Activated CD4-positive, alpha-beta T cell treated with anti-CD3 and anti-CD28 coated beads for 48 hours (primary cell): Measurements from ENCODE around the gene ARRDC1.
"Not testable (repeated sequence)": the region's sequence is repeated elsewhere in the genome, so short reads cannot be mapped to it uniquely, and the experiment has no call there.

Source experiments
- DNase-seq: peaks from one replicate; pipeline ENCODE4 v3.0.0-alpha.2; 2020

ARRDC1 gene

DNA sequence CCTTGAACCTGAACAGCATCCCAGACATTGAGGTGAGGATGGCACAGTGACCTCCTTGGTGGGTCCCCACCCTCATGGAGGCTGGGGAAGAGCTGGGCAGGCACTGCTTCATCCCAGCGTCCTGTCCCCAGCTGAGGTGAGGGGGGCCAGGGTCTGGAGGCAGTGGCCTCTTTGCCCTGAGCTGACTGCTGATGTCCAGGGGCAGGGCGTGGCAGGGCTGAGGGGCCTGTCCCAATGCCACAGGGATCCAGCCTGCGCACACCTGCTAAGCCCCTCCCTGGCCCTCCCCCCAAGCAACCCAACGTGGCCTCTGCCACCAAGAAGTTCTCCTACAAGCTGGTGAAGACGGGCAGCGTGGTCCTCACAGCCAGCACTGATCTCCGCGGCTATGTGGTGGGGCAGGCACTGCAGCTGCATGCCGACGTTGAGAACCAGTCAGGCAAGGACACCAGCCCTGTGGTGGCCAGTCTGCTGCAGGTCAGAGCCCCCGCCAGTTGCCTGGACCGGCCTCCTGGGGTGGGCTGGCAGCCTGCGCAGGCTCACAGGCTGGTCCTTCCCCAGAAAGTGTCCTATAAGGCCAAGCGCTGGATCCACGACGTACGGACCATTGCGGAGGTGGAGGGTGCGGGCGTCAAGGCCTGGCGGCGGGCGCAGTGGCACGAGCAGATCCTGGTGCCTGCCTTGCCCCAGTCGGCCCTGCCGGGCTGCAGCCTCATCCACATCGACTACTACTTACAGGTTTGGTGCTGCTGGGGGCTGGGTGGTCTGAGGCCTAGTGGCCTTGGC lies 8.4 kb downstream of the ARRDC1 start:
- DNase-seq = no peak

GRCh38 chr9:137614631-137615386 lies 9.3 kb downstream of the ARRDC1 start:
- no peak for DNase-seq

DNA sequence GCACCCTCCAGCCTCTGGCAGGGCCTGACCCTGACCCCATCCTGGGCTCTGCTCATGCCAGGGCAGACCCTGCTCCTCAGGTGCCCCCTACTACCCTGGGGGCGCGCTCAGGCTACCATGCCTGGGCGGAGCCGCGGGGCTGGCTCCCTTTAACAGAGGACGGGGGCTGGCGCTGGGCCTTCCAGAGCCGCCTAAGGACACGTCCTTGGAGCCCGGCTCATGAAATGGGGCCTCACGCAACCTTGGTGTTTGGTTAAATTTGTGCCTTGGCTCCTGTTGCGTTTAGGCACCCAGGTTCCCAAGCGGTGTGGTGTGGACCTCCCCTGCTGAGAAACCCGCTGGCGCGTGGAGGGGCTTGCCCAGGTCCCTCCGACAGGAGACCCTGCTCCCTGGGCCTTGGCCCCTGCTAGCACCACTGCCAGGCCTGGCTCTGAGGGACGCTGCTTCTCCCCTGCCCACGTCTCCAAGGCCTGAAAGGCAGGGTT lies 9.9 kb downstream of the ARRDC1 start:
- DNase-seq = no peak

GRCh38 chr9:137618105-137619067 lies 12.9 kb downstream of the ARRDC1 start, which contains the start of gene EHMT1:
Gene EHMT1 (plus strand): TSS chr9:137619005. CDS start chr9:137619029, 24 bp downstream.
- peak; percentile 90 for DNase-seq

GRCh38 chr9:137619240-137620047 lies 14.0 kb downstream of the ARRDC1 start:
- DNase-seq = peak; percentile 45

- no peak for DNase-seq
Measured at GRCh38 chr9:137620048-137620405, 14.5 kb downstream of the ARRDC1 start.

DNA sequence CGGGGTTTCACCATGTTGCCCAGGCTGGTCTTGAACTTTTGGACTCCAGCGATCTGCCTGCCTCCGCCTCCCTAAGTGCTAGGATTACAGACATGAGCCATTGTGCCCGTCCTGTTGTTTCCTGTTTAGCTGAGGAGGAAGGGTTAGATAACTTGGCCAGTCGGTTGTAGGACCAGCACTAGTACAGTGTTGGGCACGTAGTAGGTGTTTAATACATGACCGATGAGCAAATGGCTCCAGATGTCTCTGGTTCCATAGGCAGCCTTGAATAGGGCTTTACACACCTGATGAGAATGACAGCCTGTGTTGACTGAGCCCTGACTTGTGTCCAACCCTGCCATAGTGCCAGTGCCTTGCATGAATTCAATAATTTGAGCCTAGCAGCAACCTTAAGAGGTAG lies 15.1 kb downstream of the ARRDC1 start:
- DNase-seq = no peak

- peak; percentile 35 for DNase-seq
Measured at GRCh38 chr9:137621131-137621757, 15.8 kb downstream of the ARRDC1 start.

- DNase-seq = not testable (repeated sequence)
Measured at GRCh38 chr9:137622211-137622610, 16.7 kb downstream of the ARRDC1 start.

GRCh38 chr9:137626464-137626863 lies 21.0 kb downstream of the ARRDC1 start:
- DNase-seq = no peak

DNA sequence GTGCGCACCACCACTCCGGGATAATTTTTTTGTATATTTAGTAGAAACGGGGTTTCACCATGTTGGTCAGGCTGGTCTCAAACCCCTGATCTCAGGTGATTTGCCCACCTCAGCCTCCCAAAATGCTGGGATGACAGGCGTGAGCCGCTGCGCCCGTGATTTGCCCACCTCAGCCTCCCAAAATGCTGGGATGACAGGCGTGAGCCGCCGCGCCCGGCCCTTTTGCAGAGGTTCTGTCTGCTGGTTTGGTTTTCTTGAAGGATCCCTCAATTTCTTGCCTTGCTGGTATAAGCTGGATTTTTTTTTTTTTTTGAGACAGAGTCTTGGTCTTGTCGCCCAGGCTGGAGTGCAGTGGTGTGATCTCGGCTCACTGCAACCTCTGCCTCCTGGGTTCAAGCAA lies 21.9 kb downstream of the ARRDC1 start:
- not testable (repeated sequence) for DNase-seq

- DNase-seq = no peak
Measured at GRCh38 chr9:137630126-137630525, 24.6 kb downstream of the ARRDC1 start.

- DNase-seq = no peak
Measured at GRCh38 chr9:137630679-137631078, 25.2 kb downstream of the ARRDC1 start.

DNA sequence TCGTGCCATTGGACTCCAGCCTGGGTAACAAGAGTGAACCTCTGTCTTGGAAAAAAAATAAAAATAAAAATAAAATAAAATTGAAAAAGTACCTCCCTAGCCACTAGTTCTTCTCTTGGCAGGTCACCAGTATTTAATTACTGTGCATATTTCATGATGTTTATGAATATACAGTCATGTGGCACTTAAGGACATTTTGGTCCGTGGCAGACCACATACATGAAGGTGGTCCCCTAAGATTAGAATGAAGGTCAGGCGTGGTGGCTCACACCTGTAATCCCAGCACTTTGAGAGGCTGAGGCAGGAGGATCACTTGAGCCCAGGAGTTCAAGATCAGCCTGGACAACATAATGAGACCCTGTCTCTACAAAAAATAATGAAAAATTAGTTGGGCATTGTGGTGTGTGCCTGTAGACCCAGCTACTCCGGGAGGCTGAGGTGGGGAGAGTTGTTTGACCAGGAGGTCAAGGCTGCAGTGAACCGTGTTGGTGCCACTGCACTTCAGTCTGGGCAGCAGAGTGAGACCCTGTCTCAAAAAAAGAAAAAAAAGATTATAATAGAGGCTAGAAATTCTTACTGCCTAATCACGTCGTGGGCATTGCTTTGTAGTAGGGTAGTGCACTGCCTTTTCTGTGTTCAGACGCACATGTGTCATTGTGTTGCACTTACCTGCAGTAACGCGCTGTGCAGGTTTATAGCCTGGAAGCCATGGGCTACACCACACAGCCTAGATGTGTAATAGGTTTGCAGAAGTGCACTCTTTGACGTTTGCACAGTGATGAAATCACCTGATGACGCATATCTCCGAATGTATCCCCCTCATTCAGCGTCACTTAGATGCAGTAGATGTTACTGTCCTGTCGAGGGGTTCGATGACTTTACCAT lies 26.1 kb downstream of the ARRDC1 start:
- no peak for DNase-seq

DNA sequence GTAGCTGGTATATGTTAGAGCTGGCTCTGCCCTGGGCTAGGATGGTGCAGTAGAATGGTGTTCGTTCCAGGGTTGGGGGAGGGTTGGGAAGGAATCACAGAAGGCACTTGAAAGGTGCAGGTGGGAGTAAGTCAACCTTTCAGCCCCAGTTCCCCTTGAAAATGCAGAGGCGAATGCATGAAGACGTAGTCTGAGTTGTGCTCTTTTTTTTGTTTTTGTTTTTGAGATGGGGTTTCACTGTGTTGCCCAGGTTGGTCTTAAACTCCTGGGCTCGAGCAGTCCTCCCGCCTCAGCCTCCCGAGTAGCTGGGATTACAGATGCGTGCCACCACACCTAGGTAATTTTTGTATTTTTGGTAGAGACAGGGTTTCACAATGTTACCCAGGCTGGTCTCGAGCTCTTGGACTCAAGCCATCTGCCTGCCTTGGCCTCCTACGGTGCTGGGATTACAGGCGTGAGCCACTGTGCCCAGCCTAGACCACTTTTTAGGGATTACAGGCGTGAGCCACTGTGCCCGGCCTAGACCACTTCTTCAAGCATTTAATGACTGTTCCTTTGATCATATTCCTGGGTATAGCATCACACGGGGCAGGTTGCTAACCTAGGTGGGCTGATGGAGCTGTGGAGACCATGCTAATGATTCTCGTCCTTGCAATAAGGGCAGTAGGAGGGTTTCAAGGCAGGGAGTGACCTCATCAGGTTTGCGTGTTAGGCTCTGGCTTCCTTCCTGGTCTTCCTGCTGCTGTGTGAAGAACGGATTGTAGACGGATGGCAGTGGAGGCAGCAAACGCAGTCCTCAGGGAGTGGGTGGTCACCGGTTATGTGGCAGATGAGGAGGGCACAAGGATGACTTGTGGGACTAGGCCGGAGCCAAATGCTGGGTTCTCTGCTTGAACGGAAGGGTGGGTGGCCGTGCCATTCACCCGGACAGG lies 27.0 kb downstream of the ARRDC1 start:
- DNase-seq = no peak

DNA sequence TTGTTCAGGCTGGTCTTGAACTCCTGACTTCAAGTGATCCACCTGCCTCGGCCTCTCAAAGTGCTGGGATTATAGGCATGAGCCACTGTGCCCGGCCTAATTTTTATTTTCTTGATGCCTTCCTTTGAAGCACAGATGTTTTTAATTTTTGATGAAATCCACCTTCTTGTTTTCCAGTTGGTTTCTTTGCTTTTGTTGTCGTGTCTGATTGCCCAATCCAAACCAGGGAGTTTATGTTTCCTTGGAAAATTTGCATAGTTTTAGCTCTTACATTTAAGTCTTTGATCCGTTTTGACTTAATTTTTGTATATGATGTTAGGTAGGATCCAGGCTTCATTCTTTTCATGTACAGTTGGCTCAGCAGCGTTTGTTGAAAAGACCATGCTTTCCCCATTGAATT lies 28.5 kb downstream of the ARRDC1 start:
- DNase-seq = no peak

GRCh38 chr9:137638680-137639079 lies 33.2 kb downstream of the ARRDC1 start:
- DNase-seq = no peak

DNA sequence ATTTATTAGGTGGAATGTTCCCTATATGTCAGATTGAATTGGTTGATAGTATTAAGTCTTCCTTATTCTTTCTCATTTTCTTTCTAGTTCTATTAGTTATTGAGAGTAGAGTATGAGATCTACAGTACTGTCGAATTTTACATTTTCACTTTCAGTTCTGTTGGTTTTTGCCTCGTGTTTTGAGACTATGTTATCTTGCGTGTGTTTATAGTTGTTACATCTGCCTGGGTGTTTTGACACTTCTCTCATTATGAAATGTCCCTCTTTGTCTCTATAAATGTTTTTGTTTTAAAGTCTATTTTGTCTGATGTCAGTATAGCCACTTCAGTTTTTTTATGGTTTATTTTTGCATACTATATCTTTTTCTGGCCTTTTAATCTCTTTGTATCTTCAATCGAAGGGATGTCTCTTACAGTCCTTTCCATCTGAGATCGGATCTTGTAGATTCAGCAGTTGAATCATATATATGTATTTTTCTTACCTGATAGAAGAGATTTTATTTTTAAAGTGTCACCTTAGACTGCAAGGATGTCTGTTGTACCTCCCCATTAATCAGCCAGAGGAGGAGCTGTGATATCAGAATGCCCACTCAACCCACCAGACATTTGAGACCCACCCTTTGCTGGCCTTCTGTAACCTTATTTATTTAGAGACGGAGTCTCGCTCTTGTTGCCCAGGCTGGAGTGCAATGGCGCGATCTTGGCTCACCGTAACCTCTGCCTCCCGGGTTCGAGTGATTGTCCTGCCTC lies 34.0 kb downstream of the ARRDC1 start:
- DNase-seq = no peak

- DNase-seq = no peak
Measured at GRCh38 chr9:137640862-137641261, 35.4 kb downstream of the ARRDC1 start.
